Endodermal cell (in vitro differentiated cells): ENCODE results near the gene PTH2. TPM values are rescaled to one million over a fixed set of nuclear protein-coding genes. Genes with fewer than 3 reads are reported as not detected.

ENCODE experiments used
- DNase-seq: peaks from one replicate; pipeline ENCODE4 v3.0.0-alpha.2; 2017
- H3K27ac ChIP-seq: 2 replicates; pipeline ENCODE4 v1.5.1; 2013; ENCODE audit warnings: mild to moderate bottlenecking, low read depth, low read length, moderate library complexity
- H3K27me3 ChIP-seq: 2 replicates; pipeline ENCODE4 v1.6.1; 2013; ENCODE audit warnings: mild to moderate bottlenecking, low read length, moderate library complexity; ENCODE audit not compliant: insufficient read depth, control insufficient read depth, poor library complexity, severe bottlenecking
- H3K36me3 ChIP-seq: 2 replicates; pipeline ENCODE4 v1.7.0; 2013; ENCODE audit warnings: mild to moderate bottlenecking, low read length, moderate library complexity; ENCODE audit not compliant: control insufficient read depth, insufficient read depth
- H3K4me1 ChIP-seq: one replicate; pipeline ENCODE4 v1.7.0; 2013; ENCODE audit warnings: low read length; ENCODE audit not compliant: control insufficient read depth, insufficient read depth
- H3K4me3 ChIP-seq: 2 replicates; pipeline ENCODE4 v1.5.1; 2013; ENCODE audit warnings: mild to moderate bottlenecking, low read length, moderate library complexity
- H3K9ac ChIP-seq: 2 replicates; pipeline ENCODE4 v1.6.1; 2013; ENCODE audit warnings: mild to moderate bottlenecking, low read length, moderate library complexity; ENCODE audit not compliant: poor library complexity, severe bottlenecking; ENCODE audit errors: extremely low read depth
- H3K9me3 ChIP-seq: 2 replicates; pipeline ENCODE4 v1.6.1; 2013; ENCODE audit warnings: mild to moderate bottlenecking, low read length, moderate library complexity; ENCODE audit not compliant: control insufficient read depth
- H3K27ac Mint-ChIP-seq: 2 replicates; pipeline ENCODE4 v1.8.0; 2020; ENCODE audit warnings: mixed read lengths
- H3K27me3 Mint-ChIP-seq: 2 replicates; pipeline ENCODE4 v1.8.0; 2021; ENCODE audit warnings: mild to moderate bottlenecking, mixed read lengths; ENCODE audit not compliant: insufficient read depth
- H3K36me3 Mint-ChIP-seq: 2 replicates; pipeline ENCODE4 v1.8.0; 2020; ENCODE audit warnings: low read depth, mixed read lengths
- H3K4me1 Mint-ChIP-seq: 2 replicates; pipeline ENCODE4 v1.8.0; 2020; ENCODE audit warnings: mixed read lengths
- H3K4me3 Mint-ChIP-seq: 2 replicates; pipeline ENCODE4 v1.8.0; 2020; ENCODE audit warnings: mild to moderate bottlenecking, moderate library complexity, mixed read lengths
- H3K9me3 Mint-ChIP-seq: 2 replicates; pipeline ENCODE4 v1.8.0; 2020; ENCODE audit warnings: mild to moderate bottlenecking, mixed read lengths
- WGBS, 2 experiments: methylation state at CpG; one replicate each; pipeline versions ENCODE4 v1.1.5 to v1.1.7; 2013; ENCODE audit warnings: missing lambda C conversion rate in 2 of 2, mixed read lengths in 1 of 2; ENCODE audit not compliant: insufficient coverage in 1 of 2, insufficient read length in 1 of 2; 5-methylcytosine and 5-hydroxymethylcytosine counted together
- total RNA-seq, 2 donors: library from RNA; stranded (reverse); fragmentation: NEBNext Ultra II Directional in 1 of 2; extraction: Animal tissue kit (Norgen Biotek cat#: 25700) in 1 of 2; gene quantifications; 2 replicates in 1 of 2; 3 replicates in 1 of 2; pipeline ENCODE4 v1.2.1, GENCODE V29; 2021
- TF ChIP-seq, protein P1 (sequence below): fragments of 200-600 bp; sonication (generic); conservative IDR thresholded peaks from 2 replicates; pipeline ENCODE4 v1.5.0; 2021; ENCODE audit warnings: antibody characterized with exemption, mild to moderate bottlenecking

The PTH2 gene
- total RNA-seq, 2 donors from 2014 or later, result not detected

DNA sequence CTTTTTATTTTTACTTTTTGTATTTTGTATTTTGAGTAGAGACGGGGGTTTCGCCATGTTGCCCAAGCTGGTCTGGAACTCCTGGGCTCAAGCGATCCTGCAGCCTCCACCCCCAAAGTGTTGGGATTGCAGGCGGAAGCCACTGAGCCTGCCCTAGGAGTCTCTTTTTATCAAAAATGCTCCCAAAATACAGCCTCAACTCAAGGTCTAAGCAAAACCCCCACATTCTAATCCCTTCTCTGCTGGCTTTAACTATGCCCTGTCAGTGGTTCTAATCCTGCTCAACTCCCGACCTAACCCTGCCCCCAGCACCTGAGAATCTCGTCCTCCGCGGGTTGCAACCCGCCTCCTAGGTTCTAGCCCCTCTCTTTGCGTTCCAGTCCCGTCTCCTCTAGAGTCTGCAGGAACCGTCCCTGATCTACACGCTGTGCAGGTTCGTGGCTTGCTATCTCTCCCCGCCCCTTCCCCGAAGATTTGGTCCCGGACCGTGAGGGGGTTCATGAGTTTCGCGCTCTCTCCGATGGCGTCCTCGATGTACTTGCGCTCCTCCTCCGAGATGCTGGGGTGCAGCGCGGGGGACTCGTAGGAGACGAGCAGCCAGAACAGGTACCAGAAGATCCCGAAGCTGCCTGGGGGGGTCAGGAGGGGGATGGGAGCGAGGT lies 10.1 kb upstream of the PTH2 start:
- no peaks in the 10 kb centered on the region for H3K9me3 ChIP-seq
- DNase-seq, result no peak
- H3K27ac Mint-ChIP-seq, result no peak overlapping the region
- no peak overlapping the region for H3K9ac ChIP-seq
- peaks cover 99% of the 10 kb centered on the region for H3K27me3 Mint-ChIP-seq
- no peak overlapping the region for H3K4me3 ChIP-seq
- peaks cover 4% of the 10 kb centered on the region for H3K36me3 Mint-ChIP-seq
- TF ChIP-seq, protein P1, sequence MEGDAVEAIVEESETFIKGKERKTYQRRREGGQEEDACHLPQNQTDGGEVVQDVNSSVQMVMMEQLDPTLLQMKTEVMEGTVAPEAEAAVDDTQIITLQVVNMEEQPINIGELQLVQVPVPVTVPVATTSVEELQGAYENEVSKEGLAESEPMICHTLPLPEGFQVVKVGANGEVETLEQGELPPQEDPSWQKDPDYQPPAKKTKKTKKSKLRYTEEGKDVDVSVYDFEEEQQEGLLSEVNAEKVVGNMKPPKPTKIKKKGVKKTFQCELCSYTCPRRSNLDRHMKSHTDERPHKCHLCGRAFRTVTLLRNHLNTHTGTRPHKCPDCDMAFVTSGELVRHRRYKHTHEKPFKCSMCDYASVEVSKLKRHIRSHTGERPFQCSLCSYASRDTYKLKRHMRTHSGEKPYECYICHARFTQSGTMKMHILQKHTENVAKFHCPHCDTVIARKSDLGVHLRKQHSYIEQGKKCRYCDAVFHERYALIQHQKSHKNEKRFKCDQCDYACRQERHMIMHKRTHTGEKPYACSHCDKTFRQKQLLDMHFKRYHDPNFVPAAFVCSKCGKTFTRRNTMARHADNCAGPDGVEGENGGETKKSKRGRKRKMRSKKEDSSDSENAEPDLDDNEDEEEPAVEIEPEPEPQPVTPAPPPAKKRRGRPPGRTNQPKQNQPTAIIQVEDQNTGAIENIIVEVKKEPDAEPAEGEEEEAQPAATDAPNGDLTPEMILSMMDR, result no peak
- peaks cover 100% of the 10 kb centered on the region for H3K27me3 ChIP-seq
- peaks cover 1% of the 10 kb centered on the region for H3K4me1 Mint-ChIP-seq
- peaks cover 19% of the 10 kb centered on the region for H3K9me3 Mint-ChIP-seq
- H3K27ac ChIP-seq, result no peak overlapping the region
- no peaks in the 10 kb centered on the region for H3K4me1 ChIP-seq
- no peak overlapping the region for H3K4me3 Mint-ChIP-seq
- no peaks in the 10 kb centered on the region for H3K36me3 ChIP-seq
- WGBS, 2 experiments, result 66 to 71% methylated on average over 23 to 31 of the region's 31 CpGs

DNA sequence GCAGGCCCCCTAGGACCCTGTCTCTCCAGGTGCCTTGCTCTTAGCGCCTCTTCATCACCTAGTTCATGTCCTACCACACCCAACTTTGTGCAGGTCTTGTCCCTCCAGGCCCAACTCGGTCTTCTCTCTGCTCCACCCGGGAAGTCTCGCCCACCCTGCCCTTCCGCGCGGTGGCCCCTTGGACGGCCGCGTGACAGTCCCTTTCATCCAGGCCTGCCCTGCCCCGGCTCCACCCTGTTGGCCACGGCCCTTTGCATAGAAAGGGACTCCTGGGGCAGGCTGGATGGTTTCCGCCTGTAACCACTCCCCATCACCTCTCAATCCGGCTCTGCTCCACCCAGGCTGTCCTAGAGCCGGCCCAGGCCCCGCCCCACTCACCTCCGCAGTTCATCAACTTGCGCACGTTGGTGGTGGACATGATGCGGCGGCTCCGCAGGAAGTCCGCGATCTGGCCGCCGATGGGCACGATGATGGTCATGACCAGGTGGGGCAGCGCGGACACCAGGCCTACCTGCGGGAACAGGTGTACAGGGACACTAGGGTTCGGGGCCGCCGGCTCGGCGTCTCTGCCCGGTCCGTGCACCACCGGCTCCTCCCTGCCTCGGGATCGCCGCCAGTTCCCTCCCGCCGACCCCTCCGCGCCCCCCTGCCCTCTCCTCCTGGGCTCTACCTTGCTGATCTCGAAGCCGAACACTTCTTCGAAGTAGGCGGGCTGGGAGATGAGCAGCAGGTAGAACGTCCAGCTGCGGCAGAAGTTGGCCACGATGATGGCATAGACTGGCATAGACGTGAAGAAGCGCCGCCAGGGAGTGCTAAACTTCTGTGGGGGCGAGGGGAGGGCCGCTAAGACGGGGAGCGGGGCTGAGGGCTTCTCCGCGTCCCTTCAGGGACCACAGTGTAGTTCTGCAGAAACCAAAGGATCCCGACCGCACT lies 9.2 kb upstream of the PTH2 start:
- Histone ChIP-seq H3K27me3 (peaks cover 100% of the 10 kb centered on the region), H3K36me3 (no peaks in the 10 kb centered on the region), H3K9me3 (no peaks in the 10 kb centered on the region), H3K27ac (no peak overlapping the region), H3K9ac (no peak overlapping the region), H3K4me3 (no peak overlapping the region), H3K4me1 (no peaks in the 10 kb centered on the region)
- peaks cover 4% of the 10 kb centered on the region for H3K36me3 Mint-ChIP-seq
- peak; percentile 91 for DNase-seq
- TF ChIP-seq, protein P1, result no peak
- H3K27me3 Mint-ChIP-seq, result peaks cover 98% of the 10 kb centered on the region
- peaks cover 7% of the 10 kb centered on the region for H3K4me1 Mint-ChIP-seq
- H3K9me3 Mint-ChIP-seq, result peaks cover 19% of the 10 kb centered on the region
- no peak overlapping the region for H3K27ac Mint-ChIP-seq
- peak overlapping the region; percentile 39 for H3K4me3 Mint-ChIP-seq
- 16 to 21% methylated on average over 45 to 63 of the region's 63 CpGs for WGBS, 2 experiments

DNA sequence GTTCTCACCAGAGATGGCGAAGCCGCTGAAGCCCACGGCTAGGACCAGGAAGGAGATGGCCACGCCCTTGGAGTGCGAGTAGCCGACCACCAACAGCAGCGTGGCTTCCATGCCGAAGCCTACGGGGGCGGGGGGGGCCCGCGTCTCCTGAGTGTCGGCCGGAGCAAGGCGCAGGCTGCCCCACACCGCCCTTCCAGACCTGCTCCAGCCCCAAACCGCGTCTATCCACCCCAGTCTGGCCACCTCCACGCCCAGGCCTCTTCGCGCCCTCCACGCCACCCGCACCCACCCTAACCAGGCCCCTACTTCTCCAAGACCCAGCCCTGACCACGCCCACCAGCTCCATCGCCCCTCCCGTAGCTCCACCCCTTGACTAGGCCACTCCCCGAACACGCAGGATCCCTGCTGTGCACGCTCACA lies 8.1 kb upstream of the PTH2 start:
- H3K27me3 Mint-ChIP-seq, result peaks cover 98% of the 10 kb centered on the region
- Histone ChIP-seq H3K36me3 (no peaks in the 10 kb centered on the region), H3K27ac (no peak overlapping the region), H3K4me1 (no peaks in the 10 kb centered on the region), H3K4me3 (no peak overlapping the region), H3K9ac (no peak overlapping the region), H3K9me3 (no peaks in the 10 kb centered on the region), H3K27me3 (peaks cover 100% of the 10 kb centered on the region)
- TF ChIP-seq, protein P1, result no peak
- peaks cover 8% of the 10 kb centered on the region for H3K4me1 Mint-ChIP-seq
- H3K4me3 Mint-ChIP-seq, result no peak overlapping the region
- DNase-seq, result no peak
- peaks cover 4% of the 10 kb centered on the region for H3K36me3 Mint-ChIP-seq
- H3K27ac Mint-ChIP-seq, result no peak overlapping the region
- peaks cover 19% of the 10 kb centered on the region for H3K9me3 Mint-ChIP-seq
- WGBS, 2 experiments, result 83 to 85% methylated on average over 24 to 28 of the region's 29 CpGs
